Muscle of arm (tissue), 12 donors: ENCODE data around the gene ZFYVE1. TPM values are rescaled to one million over a fixed set of nuclear protein-coding genes. Genes with fewer than 3 reads are reported as not detected.
"Not testable (repeated sequence)": the region's sequence is repeated elsewhere in the genome, so short reads cannot be mapped to it uniquely, and the experiment has no call there.

Experiments
- DNase-seq: peaks from one replicate; pipeline ENCODE4 v3.0.0-alpha.2; 2013
- polyA plus RNA-seq, 12 donors: library from polyadenylated mRNA; unstranded; fragments of 120-200 nt; gene quantifications; one replicate each; pipeline ENCODE4 v1.2.1, GENCODE V29; 2013; ENCODE audit not compliant: insufficient read length in 12 of 12

The ZFYVE1 gene
- polyA plus RNA-seq, 12 donors = 9.3 to 15.4 (median 13.4) TPM; not detected in 1

GRCh38 chr14:73011189-73011588, 15.7 kb downstream of the ZFYVE1 start:
- not testable (repeated sequence) for DNase-seq

DNA sequence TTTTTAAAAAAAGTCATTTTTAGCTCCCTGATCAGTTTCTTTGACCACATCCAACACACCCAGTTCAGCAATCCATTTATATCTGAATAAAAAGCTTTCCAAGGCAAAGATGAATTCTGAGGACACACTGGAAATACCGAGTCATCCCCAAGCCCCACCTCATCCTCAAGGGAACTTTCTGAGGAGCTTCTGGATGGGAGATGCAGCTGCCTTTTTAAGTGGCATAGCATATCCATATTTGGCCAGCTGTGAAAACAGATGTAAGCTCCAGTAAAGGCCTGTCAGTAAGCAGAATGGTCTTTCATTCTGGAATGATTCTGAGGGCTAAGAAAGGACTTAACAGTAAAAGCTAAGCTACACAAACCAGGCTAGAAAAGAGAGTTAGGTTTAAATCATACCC, 18.4 kb downstream of the ZFYVE1 start:
- peak; percentile 15 for DNase-seq

DNA sequence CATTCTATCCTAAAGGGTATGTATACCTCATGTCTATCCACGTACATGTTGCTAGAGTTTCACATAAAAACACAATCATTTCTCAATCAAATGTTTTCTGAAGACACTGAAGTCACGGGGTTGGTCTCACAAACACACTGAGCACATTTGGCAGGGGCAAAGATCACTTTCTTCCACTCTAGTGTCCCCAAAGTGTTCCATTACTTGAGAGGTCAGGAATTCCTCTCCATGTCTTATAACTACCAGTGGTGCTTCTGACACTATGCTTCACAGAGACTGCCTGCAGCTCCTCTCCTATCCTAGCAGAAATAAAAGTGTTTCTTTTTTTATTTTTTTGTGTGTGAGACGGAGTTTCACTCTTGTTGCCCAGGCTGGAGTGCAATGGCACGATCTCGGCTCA, 19.1 kb downstream of the ZFYVE1 start:
- DNase-seq = no peak

- DNase-seq = not testable (repeated sequence)
Measured at GRCh38 chr14:73004641-73005040, 22.3 kb downstream of the ZFYVE1 start.

GRCh38 chr14:73003681-73004080, 23.2 kb downstream of the ZFYVE1 start:
- no peak for DNase-seq

GRCh38 chr14:73000073-73000472, 26.8 kb downstream of the ZFYVE1 start:
- DNase-seq = no peak

DNA sequence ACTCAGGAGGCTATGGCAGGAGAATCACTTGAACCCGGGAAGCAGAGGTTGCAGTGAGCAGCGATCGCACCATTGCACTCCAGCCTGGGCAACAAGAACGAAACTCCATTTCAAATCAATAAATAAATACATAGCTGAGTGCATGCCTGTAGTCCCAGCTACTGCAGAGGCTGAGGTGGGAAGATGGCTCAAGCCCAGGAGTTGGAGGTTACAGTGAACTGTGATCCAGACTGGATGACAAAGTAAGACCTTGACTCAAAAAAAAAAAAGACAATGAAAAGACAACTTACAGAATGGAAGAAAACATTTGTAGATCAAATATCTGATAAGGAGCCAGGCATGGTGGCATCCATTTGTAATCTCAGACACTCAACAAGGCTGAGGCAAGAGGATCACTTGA, 27.6 kb downstream of the ZFYVE1 start:
- no peak for DNase-seq

- DNase-seq = no peak
Measured at GRCh38 chr14:72998252-72998903, 28.5 kb downstream of the ZFYVE1 start.

GRCh38 chr14:72996916-72997315, 30.0 kb downstream of the ZFYVE1 start:
- DNase-seq = no peak

DNA sequence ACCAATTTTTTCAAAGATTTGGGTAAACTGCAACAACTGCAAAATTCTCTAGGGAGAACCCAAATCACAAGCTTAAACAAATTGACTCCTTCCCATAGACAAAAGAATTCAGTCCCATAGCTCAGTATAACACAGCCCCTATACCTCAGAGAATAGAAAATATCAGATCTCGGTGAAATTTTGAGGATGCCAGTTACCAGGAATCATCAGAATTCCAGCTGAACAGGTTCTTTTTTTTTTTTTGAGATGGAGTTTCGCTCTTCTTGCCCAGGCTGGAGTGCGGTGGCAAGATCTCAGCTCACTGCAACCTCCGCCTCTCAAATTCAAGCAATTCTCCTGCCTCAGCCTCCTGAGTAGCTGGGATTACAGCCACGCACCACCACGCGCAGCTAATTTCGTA, 36.7 kb downstream of the ZFYVE1 start:
- DNase-seq = no peak

DNA sequence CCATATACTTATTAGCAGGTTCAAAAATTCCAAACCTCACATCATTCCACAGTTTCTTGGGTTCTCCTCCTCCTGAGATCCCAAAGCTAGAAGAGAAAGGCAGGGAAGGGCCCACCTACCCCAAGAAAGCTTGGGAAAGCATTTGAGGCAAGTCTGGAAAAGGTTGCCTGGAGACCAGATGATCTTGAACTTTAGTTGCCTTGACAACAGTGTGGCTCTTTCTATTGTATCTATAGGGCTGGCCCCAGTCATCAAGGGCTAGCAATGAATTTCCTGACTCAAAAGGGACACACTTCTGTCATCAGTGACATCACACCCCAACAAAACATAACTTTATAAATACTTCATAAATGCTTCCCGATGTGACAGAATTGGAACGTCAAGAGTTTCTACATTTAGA, 40.0 kb downstream of the ZFYVE1 start:
- no peak for DNase-seq

DNA sequence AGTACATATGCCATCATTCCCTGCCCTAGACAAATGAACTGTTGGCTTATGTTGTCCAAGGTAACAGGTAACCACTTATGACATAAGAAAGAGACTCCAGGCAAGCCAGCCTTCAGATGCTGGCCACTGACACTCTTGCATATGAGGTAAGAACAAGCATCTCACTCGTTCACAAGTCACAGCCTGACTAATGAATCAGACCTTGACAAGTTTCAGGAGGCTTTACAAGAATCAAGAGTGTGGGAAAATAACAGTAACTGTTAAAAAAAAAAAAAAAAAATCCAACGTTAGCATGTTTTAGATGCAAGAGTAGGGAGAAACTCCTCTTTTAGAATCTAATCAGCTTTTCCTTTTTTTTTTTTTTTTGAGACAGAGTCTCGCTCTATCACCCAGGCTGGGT, 40.7 kb downstream of the ZFYVE1 start:
- DNase-seq = no peak

DNA sequence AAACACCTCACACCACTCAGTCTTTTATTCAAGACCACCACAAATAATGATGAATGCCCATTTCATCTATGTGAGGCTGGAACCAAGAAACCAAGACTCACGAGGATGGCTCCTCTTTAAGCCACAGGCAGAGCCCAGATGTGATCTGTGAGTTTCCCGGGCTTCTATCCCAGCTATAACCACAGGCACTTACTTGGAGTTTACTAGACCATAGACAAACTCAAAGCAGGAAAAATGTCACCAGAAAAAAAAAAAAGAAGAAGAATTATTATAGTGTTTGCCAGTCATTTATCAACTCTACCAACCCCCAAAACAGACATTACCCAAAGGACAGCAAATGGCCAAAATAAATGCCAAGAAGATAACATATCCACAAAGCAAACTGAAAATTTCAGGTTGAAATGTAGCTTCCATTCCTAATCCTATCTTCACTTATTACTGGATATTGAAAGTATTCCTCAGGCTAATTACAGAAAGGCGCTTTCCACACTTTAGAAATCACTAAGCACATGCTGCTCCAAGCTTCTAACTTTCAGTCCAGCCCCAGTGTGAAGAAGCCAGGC, 44.7 kb downstream of the ZFYVE1 start:
- no peak for DNase-seq

GRCh38 chr14:72980863-72981262, 46.0 kb downstream of the ZFYVE1 start:
- no peak for DNase-seq

DNA sequence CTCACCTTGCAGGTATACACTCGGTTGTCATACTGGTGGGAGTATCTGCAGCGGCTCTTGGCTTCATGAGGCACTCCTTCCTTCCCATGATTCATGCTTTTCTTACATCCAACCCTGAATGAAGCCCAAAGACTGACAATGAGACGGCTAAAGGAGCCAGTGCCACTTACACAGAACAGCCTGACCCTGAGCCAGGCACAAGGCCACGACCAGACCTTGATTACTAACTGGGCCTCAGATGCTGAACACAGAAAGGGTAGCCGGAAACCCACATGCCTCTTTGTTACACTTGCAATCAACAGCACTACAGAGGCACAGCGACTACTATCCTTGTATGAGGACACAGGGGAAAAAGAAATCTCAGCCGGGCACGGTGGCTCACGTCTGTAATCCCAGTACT, 48.0 kb downstream of the ZFYVE1 start:
- no peak for DNase-seq

- DNase-seq = no peak
Measured at GRCh38 chr14:72975770-72976169, 51.1 kb downstream of the ZFYVE1 start.

GRCh38 chr14:72974661-72975060, 52.2 kb downstream of the ZFYVE1 start:
- DNase-seq = no peak

DNA sequence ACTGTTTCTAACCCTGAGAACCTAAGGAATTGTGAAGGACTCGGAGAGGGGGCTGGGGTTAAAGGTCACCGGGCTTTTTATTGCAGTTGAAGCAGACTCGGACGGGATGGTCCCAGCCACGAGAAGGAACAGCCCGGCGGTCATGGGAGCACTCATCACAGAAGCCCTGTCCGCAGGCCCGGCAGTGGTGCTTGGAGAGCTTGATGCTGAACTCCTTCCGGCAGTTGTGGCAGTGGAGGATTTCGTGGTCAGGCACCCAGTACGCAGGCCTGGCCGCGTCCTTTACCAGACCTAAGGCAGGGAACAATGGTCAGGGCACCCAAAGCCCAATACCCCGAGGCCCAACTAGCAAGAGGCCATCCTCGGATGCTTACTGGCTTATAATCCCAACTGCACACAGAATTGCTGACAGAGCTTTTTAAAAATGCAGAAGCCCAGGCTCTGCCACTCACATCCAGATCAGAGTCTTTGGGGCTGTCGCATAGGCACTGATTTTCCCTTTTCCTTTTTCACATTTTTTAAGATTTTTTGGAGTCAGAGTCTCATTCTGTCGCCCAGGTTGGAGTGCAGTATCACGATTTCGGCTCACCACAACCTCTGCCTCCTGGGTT, 56.0 kb downstream of the ZFYVE1 start:
- no peak for DNase-seq

GRCh38 chr14:72970058-72970630, 56.8 kb downstream of the ZFYVE1 start:
- DNase-seq = no peak

DNA sequence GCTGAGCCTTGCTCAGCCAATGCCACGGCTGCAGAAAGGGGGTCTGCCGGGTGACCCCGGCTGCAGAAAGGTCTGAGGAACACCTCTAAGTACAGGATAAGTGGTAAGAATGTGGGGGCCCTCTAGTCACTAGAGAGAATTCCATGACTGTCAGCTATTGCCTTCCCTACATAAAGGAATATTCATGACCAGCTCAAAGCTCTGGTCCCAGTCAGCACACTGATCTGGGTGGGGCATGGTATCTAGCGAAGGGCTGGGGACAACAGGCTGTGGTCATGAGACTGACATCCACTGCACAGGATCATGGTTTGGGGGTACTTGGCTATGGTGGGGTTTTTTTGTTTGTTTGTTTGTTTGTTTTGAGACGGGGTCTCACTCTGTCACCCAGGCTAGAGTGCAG, 58.6 kb downstream of the ZFYVE1 start:
- no peak for DNase-seq

- no peak for DNase-seq
Measured at GRCh38 chr14:72966038-72966437, 60.9 kb downstream of the ZFYVE1 start.

DNA sequence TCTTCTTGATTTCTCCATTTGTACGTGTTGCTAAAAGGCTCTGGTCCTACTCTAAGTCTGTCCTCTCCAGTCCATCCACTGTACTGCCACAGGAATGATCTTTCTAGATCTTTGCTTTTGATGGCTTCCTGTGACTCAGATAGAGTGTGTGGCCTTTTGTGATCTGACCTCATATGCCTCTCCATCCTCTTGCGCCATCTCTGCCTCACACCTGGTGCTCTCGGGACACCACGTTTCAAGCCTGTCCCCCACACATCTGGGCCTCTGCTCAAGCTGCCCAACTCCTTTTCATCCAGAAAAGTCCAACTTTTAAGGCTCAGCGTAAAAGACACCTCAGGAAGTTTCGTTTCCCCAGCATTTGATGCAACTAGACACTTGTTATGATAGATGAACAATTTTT, 61.7 kb downstream of the ZFYVE1 start:
- no peak for DNase-seq

DNA sequence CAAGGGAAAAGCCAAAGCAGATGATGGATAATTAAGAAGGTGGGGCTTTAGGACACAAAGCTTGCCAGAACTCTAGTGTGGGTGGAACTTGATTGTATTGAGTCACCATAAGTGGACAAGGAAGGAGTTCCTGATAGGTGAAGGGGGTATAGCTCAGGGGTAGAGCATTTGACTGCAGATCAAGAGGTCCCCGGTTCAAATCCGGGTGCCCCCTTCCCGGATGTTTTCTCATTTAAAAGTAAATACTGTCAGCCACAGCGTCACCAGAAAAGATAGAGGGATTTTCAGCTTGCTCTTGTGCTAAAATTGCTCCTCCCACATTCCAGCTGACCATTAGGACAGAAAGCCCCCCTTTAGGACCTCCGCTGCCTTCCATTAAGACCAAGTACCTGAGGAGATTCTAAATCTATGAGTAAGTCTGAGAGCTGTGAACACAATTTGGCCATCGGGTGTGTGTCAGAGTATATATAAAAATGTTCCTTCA, 64.0 kb downstream of the ZFYVE1 start:
- DNase-seq = no peak
